Esophagus squamous epithelium (tissue), 5 donors: ENCODE results near the gene VSTM4. TPM values are rescaled to one million over a fixed set of nuclear protein-coding genes. Genes with fewer than 3 reads are reported as not detected.

Experiments
- DNase-seq: peaks from one replicate; lab custom pipeline; 2025; lab: John Stamatoyannopoulos, UW
- H3K27ac ChIP-seq, 4 donors: fragments of 200-600 bp; sonication (generic); one replicate each; pipeline ENCODE4 v1.5.1; 2016 to 2019; ENCODE audit warnings: mild to moderate bottlenecking in 1 of 4
- H3K27me3 ChIP-seq, 4 donors: fragments of 200-600 bp; sonication (generic); 1 replicate in 3 of 4; 2 replicates in 1 of 4; pipeline versions ENCODE4 v1.5.1 to v1.6.0; 2017 to 2021; ENCODE audit warnings: antibody characterized with exemption in 1 of 4
- H3K36me3 ChIP-seq, 3 donors: fragments of 200-600 bp; sonication (generic); one replicate each; pipeline ENCODE4 v1.5.1; 2016 to 2019
- H3K4me1 ChIP-seq, 3 donors: fragments of 200-600 bp; sonication (generic); one replicate each; pipeline ENCODE4 v1.5.1; 2017 to 2019
- H3K4me3 ChIP-seq, 4 donors: fragments of 200-600 bp; sonication (generic); 1 replicate in 3 of 4; 2 replicates in 1 of 4; pipeline ENCODE4 v1.5.1; 2016 to 2019; ENCODE audit warnings: mild to moderate bottlenecking in 2 of 4, moderate library complexity in 1 of 4
- H3K9me3 ChIP-seq, 3 donors: fragments of 200-600 bp; sonication (generic); one replicate each; pipeline ENCODE4 v1.5.1; 2016 to 2019
- POLR2A ChIP-seq, 4 donors: fragments of 450-650 bp; IDR thresholded peaks; one replicate each; pipeline ENCODE4 v1.6.1; 2017; ENCODE audit warnings: antibody characterized with exemption in 4 of 4, mild to moderate bottlenecking in 4 of 4, moderate library complexity in 3 of 4
- WGBS, 2 donors: methylation state at CpG; one replicate each; pipeline ENCODE4 v1.1.5; 2018; 5-methylcytosine and 5-hydroxymethylcytosine counted together
- intact Hi-C: fragments of 100-400 bp; cut with DNase I; formaldehyde crosslinking; loops from one replicate; pipeline ENCODE4 v1.15.0; 2022
- total RNA-seq, 4 donors: library from RNA; depleted of rRNA; stranded (reverse); fragments of >200 nt; gene quantifications; one replicate each; pipeline ENCODE4 v1.1.0, GENCODE V29; 2016
- TF ChIP-seq, protein P1 (sequence below), 6 experiments: fragments of 450-650 bp in 4 of 6; fragments of 200-600 bp in 2 of 6; sonication (generic) in 2 of 6; IDR thresholded peaks; one replicate each; pipeline ENCODE4 v1.5.1; 2016 to 2019; ENCODE audit warnings: antibody characterized with exemption in 6 of 6, mild to moderate bottlenecking in 4 of 6, moderate library complexity in 4 of 6
- donor health status: DM: yes; HTN: yes; CAD: no.

The VSTM4 gene
- total RNA-seq, 4 donors from 2014 or later, result 0.80 to 6.9 (median 1.9) TPM

- TF ChIP-seq, protein P1, sequence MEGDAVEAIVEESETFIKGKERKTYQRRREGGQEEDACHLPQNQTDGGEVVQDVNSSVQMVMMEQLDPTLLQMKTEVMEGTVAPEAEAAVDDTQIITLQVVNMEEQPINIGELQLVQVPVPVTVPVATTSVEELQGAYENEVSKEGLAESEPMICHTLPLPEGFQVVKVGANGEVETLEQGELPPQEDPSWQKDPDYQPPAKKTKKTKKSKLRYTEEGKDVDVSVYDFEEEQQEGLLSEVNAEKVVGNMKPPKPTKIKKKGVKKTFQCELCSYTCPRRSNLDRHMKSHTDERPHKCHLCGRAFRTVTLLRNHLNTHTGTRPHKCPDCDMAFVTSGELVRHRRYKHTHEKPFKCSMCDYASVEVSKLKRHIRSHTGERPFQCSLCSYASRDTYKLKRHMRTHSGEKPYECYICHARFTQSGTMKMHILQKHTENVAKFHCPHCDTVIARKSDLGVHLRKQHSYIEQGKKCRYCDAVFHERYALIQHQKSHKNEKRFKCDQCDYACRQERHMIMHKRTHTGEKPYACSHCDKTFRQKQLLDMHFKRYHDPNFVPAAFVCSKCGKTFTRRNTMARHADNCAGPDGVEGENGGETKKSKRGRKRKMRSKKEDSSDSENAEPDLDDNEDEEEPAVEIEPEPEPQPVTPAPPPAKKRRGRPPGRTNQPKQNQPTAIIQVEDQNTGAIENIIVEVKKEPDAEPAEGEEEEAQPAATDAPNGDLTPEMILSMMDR (IDR thresholded peaks at IDR 0.05), result no peak
- TF ChIP-seq POLR2A (IDR thresholded peaks at IDR 0.05), result no peak
- WGBS, 2 donors, result 60 to 68% methylated on average over 7 to 8 of the region's 8 CpGs
- intact Hi-C loops, result no loop called here
- no peaks in the 10 kb centered on the region for H3K9me3 ChIP-seq
- H3K4me1 ChIP-seq, result peaks cover 2 to 89% (median 41%) of the 10 kb centered on the region in 3 donors
- peak overlapping the region in 3 of 4 donors; percentile 1 to 17 (median 9) for H3K27ac ChIP-seq
- H3K36me3 ChIP-seq, result no peaks in the 10 kb centered on the region
- peaks cover 0 to 22% (median 0%) of the 10 kb centered on the region in 4 donors for H3K27me3 ChIP-seq
- H3K4me3 ChIP-seq, result no peak overlapping the region
- DNase-seq, result no peak
Observed at GRCh38 chr10:49111320-49111698, 4.0 kb downstream of the VSTM4 start.

GRCh38 chr10:49110684-49111319, 4.5 kb downstream of the VSTM4 start:
- intact Hi-C loops, result no loop called here
- peaks cover 2 to 92% (median 44%) of the 10 kb centered on the region in 3 donors for H3K4me1 ChIP-seq
- WGBS, 2 donors, result 90 to 96% methylated on average over 3 to 4 of the region's 4 CpGs
- no peak for DNase-seq
- H3K27ac ChIP-seq, result peak overlapping the region in 3 of 4 donors; percentile 1 to 26 (median 17)
- no peaks in the 10 kb centered on the region for H3K9me3 ChIP-seq
- H3K27me3 ChIP-seq, result peaks cover 0 to 20% (median 0%) of the 10 kb centered on the region in 4 donors
- no peak overlapping the region for H3K4me3 ChIP-seq
- TF ChIP-seq POLR2A (IDR thresholded peaks at IDR 0.05), result no peak
- TF ChIP-seq, protein P1 (IDR thresholded peaks at IDR 0.05), result no peak
- no peaks in the 10 kb centered on the region for H3K36me3 ChIP-seq

DNA sequence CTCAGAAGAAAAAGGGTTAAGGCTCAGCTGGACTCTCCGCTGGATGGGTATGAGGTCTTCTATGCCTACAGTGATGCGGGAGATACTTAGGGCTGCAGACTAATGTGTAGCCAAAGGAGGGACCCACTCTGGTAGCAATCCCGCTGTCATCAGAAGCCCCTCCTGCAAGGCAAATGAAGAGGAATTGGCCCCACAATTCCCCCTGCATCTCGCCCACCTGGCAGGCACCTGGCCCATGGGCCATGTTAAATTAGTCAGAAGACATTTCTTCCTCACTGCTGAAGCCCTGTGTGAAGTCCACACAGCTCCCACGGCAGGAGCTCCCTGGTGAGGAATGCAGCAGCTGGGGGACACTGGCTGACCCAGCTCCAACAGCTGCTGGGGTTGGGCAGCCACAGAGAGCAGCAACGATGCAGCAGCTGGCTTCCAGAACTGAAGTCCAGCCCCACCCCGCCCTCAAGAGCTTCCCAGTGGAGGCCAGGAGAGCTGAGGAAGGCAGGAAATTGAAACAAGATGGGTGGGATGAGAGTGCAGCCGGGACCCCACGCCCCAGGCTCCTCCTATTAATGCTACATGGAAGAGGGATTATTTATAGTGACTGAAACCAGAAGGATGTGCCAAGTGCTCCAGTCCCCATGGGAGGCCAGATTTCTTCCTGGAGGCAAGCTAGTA, 5.5 kb downstream of the VSTM4 start:
- intact Hi-C loops, result no loop called here
- Histone ChIP-seq H3K36me3 (no peaks in the 10 kb centered on the region), H3K27me3 (peaks cover 0 to 12% (median 0%) of the 10 kb centered on the region in 4 donors), H3K27ac (peak overlapping the region in 2 of 4 donors; percentile 26 to 62), H3K9me3 (no peaks in the 10 kb centered on the region), H3K4me1 (peaks cover 2 to 94% (median 43%) of the 10 kb centered on the region in 3 donors), H3K4me3 (peak overlapping the region in 1 of 4 donors; percentile 12)
- DNase-seq, result no peak
- 43 to 49% methylated on average over 4 to 7 of the region's 9 CpGs for WGBS, 2 donors
- TF ChIP-seq, protein P1 (IDR thresholded peaks at IDR 0.05), result no peak
- no peak for TF ChIP-seq POLR2A (IDR thresholded peaks at IDR 0.05)

- peaks cover 0 to under 1% (median 0%) of the 10 kb centered on the region in 4 donors for H3K27me3 ChIP-seq
- WGBS, 2 donors, result 82 to 94% methylated on average over 2 to 7 of the region's 7 CpGs
- no peaks in the 10 kb centered on the region for H3K36me3 ChIP-seq
- no peak overlapping the region for H3K27ac ChIP-seq
- no peak for DNase-seq
- intact Hi-C loops, result no loop called here
- H3K9me3 ChIP-seq, result no peaks in the 10 kb centered on the region
- H3K4me3 ChIP-seq, result no peak overlapping the region
- H3K4me1 ChIP-seq, result peaks cover 2 to 91% (median 41%) of the 10 kb centered on the region in 3 donors
- TF ChIP-seq, protein P1 (IDR thresholded peaks at IDR 0.05), result no peak
- TF ChIP-seq POLR2A (IDR thresholded peaks at IDR 0.05), result no peak
Observed at GRCh38 chr10:49108656-49109055, 6.7 kb downstream of the VSTM4 start.

DNA sequence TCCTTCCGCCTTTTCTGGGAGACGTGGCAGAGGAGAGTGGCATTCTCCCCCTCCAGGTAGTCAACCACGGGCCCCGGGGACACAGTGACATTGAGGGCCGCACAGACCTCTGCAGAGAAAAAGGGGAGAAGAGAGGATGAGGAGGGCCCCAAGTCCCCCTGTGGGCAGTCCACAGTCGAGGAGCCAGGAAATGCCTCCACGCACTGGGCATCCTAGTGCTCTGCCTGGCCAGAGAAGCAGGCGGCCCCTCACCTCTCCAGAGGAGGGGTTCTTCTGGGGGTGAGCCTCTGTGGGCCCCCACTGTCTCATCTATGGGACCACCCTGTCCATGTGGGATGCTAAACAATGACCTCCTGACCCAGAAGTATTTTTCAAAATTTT, 7.4 kb downstream of the VSTM4 start:
- DNase-seq, result no peak
- TF ChIP-seq POLR2A (IDR thresholded peaks at IDR 0.05), result no peak
- TF ChIP-seq, protein P1 (IDR thresholded peaks at IDR 0.05), result no peak
- 72 to 75% methylated on average over 2 to 5 of the region's 8 CpGs for WGBS, 2 donors
- intact Hi-C loops, result no loop called here
- Histone ChIP-seq H3K36me3 (no peaks in the 10 kb centered on the region), H3K27me3 (no peaks in the 10 kb centered on the region), H3K4me3 (no peak overlapping the region), H3K9me3 (no peaks in the 10 kb centered on the region), H3K4me1 (peaks cover 2 to 83% (median 41%) of the 10 kb centered on the region in 3 donors), H3K27ac (no peak overlapping the region)
